Astrocyte (in vitro differentiated cells and primary cell): Measurements from ENCODE around the gene SMARCC2.

Experiments
- CTCF ChIP-seq: IDR thresholded peaks from 2 replicates; pipeline ENCODE4 v1.5.1; 2011; ENCODE audit warnings: low read depth, mild to moderate bottlenecking, inconsistent platforms, low read length, moderate library complexity; ENCODE audit not compliant: insufficient read depth
- EZH2 ChIP-seq: IDR thresholded peaks from 2 replicates; pipeline ENCODE4 v1.6.1; 2012; ENCODE audit warnings: mild to moderate bottlenecking, low read length, inconsistent platforms; ENCODE audit not compliant: insufficient read depth

DNA sequence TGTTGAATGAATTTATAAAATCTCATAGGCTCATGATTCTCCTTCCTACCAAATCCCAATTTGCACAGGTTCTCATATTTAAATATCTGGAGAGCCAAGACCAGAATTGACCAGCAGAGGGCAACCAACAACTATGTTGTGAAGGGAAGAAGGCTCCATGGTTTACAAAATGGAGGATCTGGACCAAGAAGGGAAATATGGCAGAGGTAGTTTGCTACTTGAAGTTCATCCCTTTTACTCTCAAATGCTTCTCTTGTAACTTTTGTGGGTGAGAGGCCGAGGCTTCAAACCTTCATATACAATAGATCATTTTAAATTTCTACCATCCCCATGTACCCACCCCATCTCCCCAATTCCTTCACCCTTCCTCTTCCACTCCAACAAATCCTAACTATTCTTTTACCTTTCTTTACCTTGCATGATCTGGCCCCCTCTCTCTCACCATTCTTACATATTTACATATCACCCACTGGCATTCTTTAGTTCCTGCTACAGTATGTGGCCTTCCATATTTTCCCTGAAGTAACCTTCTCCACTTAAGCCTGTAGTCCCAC, 3.8 kb upstream of the SMARCC2 start:
- TF ChIP-seq EZH2 (no peak), CTCF (peak; percentile 96)
